HAP-1 (cell line): ENCODE results near the gene MGRN1.
A peak's percentile ranks its signal among the peaks of the same experiment; 100 is the strongest.

Experiments
- DNase-seq, 2 experiments: peaks; one replicate each; pipeline ENCODE4 v3.0.0-alpha.2; 2016 to 2020; ENCODE audit warnings: low spot score in 2 of 2
- H3K27me3 ChIP-seq: fragments of 250-450 bp; sonication (Bioruptor Pico); 2 replicates; pipeline ENCODE4 v1.5.1; 2020; ENCODE audit warnings: low read depth, mild to moderate bottlenecking, moderate library complexity
- H3K36me3 ChIP-seq: fragments of 250-450 bp; sonication (Bioruptor Pico); replicated peaks from 2 replicates; pipeline ENCODE4 v1.5.1; 2020; ENCODE audit warnings: mild to moderate bottlenecking
- H3K4me1 ChIP-seq: fragments of 250-450 bp; sonication (Bioruptor Pico); 2 replicates; pipeline ENCODE4 v1.5.1; 2020; ENCODE audit warnings: mild to moderate bottlenecking
- H3K4me3 ChIP-seq: fragments of 250-450 bp; sonication (Bioruptor Pico); 2 replicates; pipeline ENCODE4 v1.5.1; 2020; ENCODE audit warnings: mild to moderate bottlenecking, moderate library complexity
- H3K9me3 ChIP-seq: fragments of 250-450 bp; sonication (Bioruptor Pico); 2 replicates; pipeline ENCODE4 v1.5.1; 2020; ENCODE audit warnings: mild to moderate bottlenecking, moderate library complexity
- in situ Hi-C: fragments of 300-500 bp; cut with MboI; formaldehyde crosslinking; loops from 3 replicates; pipeline ENCODE4 v1.14.3; 2020; ENCODE audit warnings: low sequenced_read_pairs, inconsistent platforms, mixed read lengths

The MGRN1 gene

GRCh38 chr16:4689864-4690704, 65.5 kb downstream of the MGRN1 start:
- in situ Hi-C loops, result no loop called here
- Histone ChIP-seq H3K9me3 (no peaks in the 10 kb centered on the region), H3K36me3 (peaks cover 22% of the 10 kb centered on the region), H3K27me3 (no peaks in the 10 kb centered on the region), H3K4me3 (no peak overlapping the region), H3K4me1 (peaks cover 5% of the 10 kb centered on the region)
- no peak for DNase-seq

GRCh38 chr16:4690946-4691665, 66.5 kb downstream of the MGRN1 start:
- in situ Hi-C loops, result no loop called here
- H3K9me3 ChIP-seq, result no peaks in the 10 kb centered on the region
- peaks cover 27% of the 10 kb centered on the region for H3K36me3 ChIP-seq
- H3K4me1 ChIP-seq, result peaks cover 5% of the 10 kb centered on the region
- H3K27me3 ChIP-seq, result no peaks in the 10 kb centered on the region
- no peak overlapping the region for H3K4me3 ChIP-seq
- no peak for DNase-seq

GRCh38 chr16:4691666-4692412, 67.2 kb downstream of the MGRN1 start:
- Histone ChIP-seq H3K36me3 (peaks cover 31% of the 10 kb centered on the region), H3K27me3 (no peaks in the 10 kb centered on the region), H3K9me3 (no peaks in the 10 kb centered on the region), H3K4me3 (no peak overlapping the region), H3K4me1 (peaks cover 5% of the 10 kb centered on the region)
- no peak for DNase-seq
- in situ Hi-C loops, result no loop called here

- Histone ChIP-seq H3K27me3 (no peaks in the 10 kb centered on the region), H3K4me3 (peak overlapping the region; percentile 79), H3K9me3 (no peaks in the 10 kb centered on the region), H3K4me1 (peaks cover 5% of the 10 kb centered on the region), H3K36me3 (peaks cover 37% of the 10 kb centered on the region)
- DNase-seq, result no peak
- in situ Hi-C loops, result no loop called here
These were observed 68.1 kb downstream of the MGRN1 start for GRCh38 chr16:4692460-4693295.

- Histone ChIP-seq H3K27me3 (no peaks in the 10 kb centered on the region), H3K4me1 (peaks cover 5% of the 10 kb centered on the region), H3K9me3 (no peaks in the 10 kb centered on the region), H3K36me3 (peaks cover 44% of the 10 kb centered on the region), H3K4me3 (peak within 1 kb of the TSS; percentile 79)
- in situ Hi-C loops, result no loop called here
- peak; percentile 94 to 96 for DNase-seq
These were observed 68.8 kb downstream of the MGRN1 start, which contains the start of gene NUDT16L1 for GRCh38 chr16:4693296-4693955. TSS of gene NUDT16L1 (plus strand) at chr16:4693562. CDS start at chr16:4693727, 165 bp downstream.

GRCh38 chr16:4693956-4694641, 69.5 kb downstream of the MGRN1 start:
- DNase-seq, result peak in 1 of 2 experiments; percentile 60
- peak overlapping the region; percentile 79 for H3K4me3 ChIP-seq
- no peaks in the 10 kb centered on the region for H3K9me3 ChIP-seq
- in situ Hi-C loops, result no loop called here
- peaks cover 5% of the 10 kb centered on the region for H3K4me1 ChIP-seq
- no peaks in the 10 kb centered on the region for H3K27me3 ChIP-seq
- H3K36me3 ChIP-seq, result peaks cover 47% of the 10 kb centered on the region

- H3K4me1 ChIP-seq, result peaks cover 5% of the 10 kb centered on the region
- H3K27me3 ChIP-seq, result no peaks in the 10 kb centered on the region
- in situ Hi-C loops, result no loop called here
- H3K9me3 ChIP-seq, result no peaks in the 10 kb centered on the region
- peaks cover 50% of the 10 kb centered on the region for H3K36me3 ChIP-seq
- no peak for DNase-seq
- H3K4me3 ChIP-seq, result peak overlapping the region; percentile 79
These were observed 70.2 kb downstream of the MGRN1 start for GRCh38 chr16:4694642-4695451.

GRCh38 chr16:4695473-4696171, 71.0 kb downstream of the MGRN1 start:
- H3K36me3 ChIP-seq, result peaks cover 57% of the 10 kb centered on the region
- H3K4me3 ChIP-seq, result no peak overlapping the region
- H3K27me3 ChIP-seq, result no peaks in the 10 kb centered on the region
- no peaks in the 10 kb centered on the region for H3K9me3 ChIP-seq
- in situ Hi-C loops, result no loop called here
- H3K4me1 ChIP-seq, result peaks cover 5% of the 10 kb centered on the region
- no peak for DNase-seq

- Histone ChIP-seq H3K4me3 (no peak overlapping the region), H3K36me3 (peaks cover 64% of the 10 kb centered on the region), H3K4me1 (peaks cover 5% of the 10 kb centered on the region), H3K27me3 (no peaks in the 10 kb centered on the region), H3K9me3 (no peaks in the 10 kb centered on the region)
- in situ Hi-C loops, result no loop called here
- no peak for DNase-seq
These were observed 71.7 kb downstream of the MGRN1 start for GRCh38 chr16:4696172-4696904.

- in situ Hi-C loops, result no loop called here
- no peak overlapping the region for H3K4me3 ChIP-seq
- H3K9me3 ChIP-seq, result no peaks in the 10 kb centered on the region
- no peaks in the 10 kb centered on the region for H3K27me3 ChIP-seq
- peaks cover 5% of the 10 kb centered on the region for H3K4me1 ChIP-seq
- H3K36me3 ChIP-seq, result peaks cover 65% of the 10 kb centered on the region
- DNase-seq, result no peak
These were observed 72.5 kb downstream of the MGRN1 start for GRCh38 chr16:4696905-4697847.
